Neural progenitor cell (in vitro differentiated cells): ENCODE measurements around the gene ACVR1. TPM values are rescaled to one million over a fixed set of nuclear protein-coding genes. Genes with fewer than 3 reads are reported as not detected.

ENCODE experiments used
- DNase-seq: peaks from one replicate; pipeline ENCODE4 v3.0.0-alpha.2; 2016; ENCODE audit warnings: low spot score
- H2AFZ ChIP-seq: fragments of 200-600 bp; sonication (generic); replicated peaks from 2 replicates; pipeline ENCODE4 v1.6.1; 2016; ENCODE audit warnings: antibody characterized with exemption
- H3F3A ChIP-seq: fragments of 200-600 bp; sonication (generic); 2 replicates; pipeline ENCODE4 v1.6.1; 2016; ENCODE audit warnings: antibody characterized with exemption, low read depth
- H3K27ac ChIP-seq: fragments of 200-600 bp; sonication (generic); 2 replicates; pipeline ENCODE4 v1.5.1; 2016; ENCODE audit warnings: mild to moderate bottlenecking
- H3K27me3 ChIP-seq: fragments of 200-600 bp; sonication (generic); 2 replicates; pipeline ENCODE4 v1.6.1; 2016; ENCODE audit warnings: mild to moderate bottlenecking, moderate library complexity
- H3K36me3 ChIP-seq: fragments of 200-600 bp; sonication (generic); 2 replicates; pipeline ENCODE4 v1.5.1; 2016
- H3K4me1 ChIP-seq: fragments of 200-600 bp; sonication (generic); 2 replicates; pipeline ENCODE4 v1.6.1; 2016; ENCODE audit warnings: mixed run types
- H3K4me2 ChIP-seq: fragments of 200-600 bp; sonication (generic); 2 replicates; pipeline ENCODE4 v1.6.1; 2016
- H3K4me3 ChIP-seq: fragments of 200-600 bp; sonication (generic); 2 replicates; pipeline ENCODE4 v1.5.1; 2016
- H3K79me2 ChIP-seq: fragments of 200-600 bp; sonication (generic); 2 replicates; pipeline ENCODE4 v1.6.1; 2016; ENCODE audit warnings: low read depth
- H3K9ac ChIP-seq: fragments of 200-600 bp; sonication (generic); 2 replicates; pipeline ENCODE4 v1.6.1; 2016
- H3K9me3 ChIP-seq: fragments of 200-600 bp; sonication (generic); 2 replicates; pipeline ENCODE4 v1.5.1; 2016; ENCODE audit warnings: low read depth
- H4K20me1 ChIP-seq: fragments of 200-600 bp; sonication (generic); 2 replicates; pipeline ENCODE4 v1.6.1; 2016; ENCODE audit warnings: low read depth
- H3K27ac Mint-ChIP-seq: 3 replicates; pipeline ENCODE4 v1.8.0; 2021; ENCODE audit warnings: mixed read lengths
- H3K27me3 Mint-ChIP-seq: 2 replicates; pipeline ENCODE4 v1.8.0; 2022; ENCODE audit warnings: low read depth, mild to moderate bottlenecking, inconsistent platforms, moderate library complexity, mixed read lengths; ENCODE audit not compliant: insufficient read depth
- H3K36me3 Mint-ChIP-seq: 3 replicates; pipeline ENCODE4 v1.8.0; 2021; ENCODE audit warnings: mixed read lengths
- H3K4me1 Mint-ChIP-seq: 3 replicates; pipeline ENCODE4 v1.8.0; 2021; ENCODE audit warnings: mixed read lengths
- H3K4me3 Mint-ChIP-seq: 3 replicates; pipeline ENCODE4 v1.8.0; 2021; ENCODE audit warnings: mild to moderate bottlenecking, moderate library complexity, mixed read lengths
- H3K9me3 Mint-ChIP-seq: 3 replicates; pipeline ENCODE4 v1.8.0; 2020; ENCODE audit warnings: mixed read lengths
- EZH2 ChIP-seq: fragments of 200-600 bp; sonication (generic); IDR thresholded peaks from 2 replicates; pipeline ENCODE4 v1.6.1; 2017; ENCODE audit warnings: antibody characterized with exemption, mild to moderate bottlenecking, moderate library complexity
- EZH2phosphoT487 ChIP-seq: fragments of 200-600 bp; sonication (generic); IDR thresholded peaks from 2 replicates; pipeline ENCODE4 v1.6.1; 2017; ENCODE audit warnings: antibody characterized with exemption
- total RNA-seq: library from RNA; depleted of rRNA; stranded (reverse); fragments of >200 nt; gene quantifications from 2 replicates; pipeline ENCODE4 v1.2.3, GENCODE V29; 2015; ENCODE audit warnings: low replicate concordance
- TF ChIP-seq, protein P1 (sequence below): fragments of 200-600 bp; sonication (generic); IDR thresholded peaks from 2 replicates; pipeline ENCODE4 v1.5.1; 2017; ENCODE audit warnings: antibody characterized with exemption, mild to moderate bottlenecking

The ACVR1 gene
- total RNA-seq, 1 donor from 2014 or later = 14.0 TPM

DNA sequence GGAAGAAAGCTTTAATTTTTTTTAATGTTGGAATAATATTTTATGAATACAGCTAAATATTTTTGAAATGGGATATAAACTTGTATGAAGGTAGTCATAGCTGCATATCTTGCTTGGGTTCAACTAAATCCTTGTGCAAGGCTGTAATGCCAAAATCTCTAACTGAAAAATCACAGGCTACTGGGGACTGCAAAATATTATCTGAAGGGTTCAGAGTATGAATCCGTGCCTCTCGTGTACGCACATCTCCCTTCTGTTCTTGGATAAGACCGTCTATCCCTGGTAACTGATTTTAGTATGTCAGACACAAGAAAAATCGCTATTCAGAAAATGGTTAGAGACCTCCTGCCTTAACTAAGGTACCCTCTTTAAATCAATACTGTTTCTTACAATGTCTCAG is 71.8 kb downstream of the ACVR1 start:
- no peak for DNase-seq
- no peaks in the 10 kb centered on the region for H4K20me1 ChIP-seq
- Mint-ChIP-seq H3K36me3 (peaks cover 4% of the 10 kb centered on the region), H3K9me3 (no peaks in the 10 kb centered on the region), H3K27ac (no peak overlapping the region), H3K27me3 (no peaks in the 10 kb centered on the region), H3K4me3 (no peak overlapping the region), H3K4me1 (peaks cover 3% of the 10 kb centered on the region)
- H3K27me3 ChIP-seq = no peaks in the 10 kb centered on the region
- H3K4me3 ChIP-seq = no peak overlapping the region
- TF ChIP-seq EZH2phosphoT487 (no peak), EZH2 (no peak)
- TF ChIP-seq, protein P1, sequence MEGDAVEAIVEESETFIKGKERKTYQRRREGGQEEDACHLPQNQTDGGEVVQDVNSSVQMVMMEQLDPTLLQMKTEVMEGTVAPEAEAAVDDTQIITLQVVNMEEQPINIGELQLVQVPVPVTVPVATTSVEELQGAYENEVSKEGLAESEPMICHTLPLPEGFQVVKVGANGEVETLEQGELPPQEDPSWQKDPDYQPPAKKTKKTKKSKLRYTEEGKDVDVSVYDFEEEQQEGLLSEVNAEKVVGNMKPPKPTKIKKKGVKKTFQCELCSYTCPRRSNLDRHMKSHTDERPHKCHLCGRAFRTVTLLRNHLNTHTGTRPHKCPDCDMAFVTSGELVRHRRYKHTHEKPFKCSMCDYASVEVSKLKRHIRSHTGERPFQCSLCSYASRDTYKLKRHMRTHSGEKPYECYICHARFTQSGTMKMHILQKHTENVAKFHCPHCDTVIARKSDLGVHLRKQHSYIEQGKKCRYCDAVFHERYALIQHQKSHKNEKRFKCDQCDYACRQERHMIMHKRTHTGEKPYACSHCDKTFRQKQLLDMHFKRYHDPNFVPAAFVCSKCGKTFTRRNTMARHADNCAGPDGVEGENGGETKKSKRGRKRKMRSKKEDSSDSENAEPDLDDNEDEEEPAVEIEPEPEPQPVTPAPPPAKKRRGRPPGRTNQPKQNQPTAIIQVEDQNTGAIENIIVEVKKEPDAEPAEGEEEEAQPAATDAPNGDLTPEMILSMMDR = no peak
- no peak overlapping the region for H3K27ac ChIP-seq
- H3K4me2 ChIP-seq = no peak overlapping the region
- H3K36me3 ChIP-seq = no peaks in the 10 kb centered on the region
- H3K9ac ChIP-seq = no peak overlapping the region
- H3K9me3 ChIP-seq = no peaks in the 10 kb centered on the region
- no peaks in the 10 kb centered on the region for H3F3A ChIP-seq
- no peak overlapping the region for H2AFZ ChIP-seq
- H3K4me1 ChIP-seq = no peaks in the 10 kb centered on the region
- no peaks in the 10 kb centered on the region for H3K79me2 ChIP-seq

DNA sequence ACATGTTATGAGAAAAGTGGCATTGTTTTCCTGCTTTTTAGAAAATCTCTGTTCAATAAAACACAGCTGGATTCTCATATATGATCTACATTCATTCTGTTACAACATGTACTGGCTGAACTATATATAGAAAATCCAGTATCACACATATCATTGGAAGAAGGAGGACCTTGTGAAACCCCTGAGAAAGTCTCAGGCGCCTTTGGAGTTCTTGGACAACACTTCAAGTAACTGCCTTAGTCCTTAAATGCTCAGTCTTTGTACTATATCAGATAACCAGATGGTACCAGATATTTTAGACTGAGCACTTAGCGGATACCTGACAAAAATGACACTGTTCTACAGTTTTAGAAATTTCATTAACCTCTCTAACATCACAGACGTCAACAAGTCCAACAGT is 72.2 kb downstream of the ACVR1 start:
- no peak overlapping the region for H2AFZ ChIP-seq
- H3K9me3 ChIP-seq = no peaks in the 10 kb centered on the region
- no peaks in the 10 kb centered on the region for H3F3A ChIP-seq
- H3K36me3 Mint-ChIP-seq = peaks cover 4% of the 10 kb centered on the region
- no peak overlapping the region for H3K27ac Mint-ChIP-seq
- H3K27me3 Mint-ChIP-seq = no peaks in the 10 kb centered on the region
- no peak overlapping the region for H3K4me2 ChIP-seq
- no peak overlapping the region for H3K27ac ChIP-seq
- TF ChIP-seq EZH2 (no peak), EZH2phosphoT487 (no peak)
- TF ChIP-seq, protein P1 = no peak
- peaks cover 3% of the 10 kb centered on the region for H3K4me1 Mint-ChIP-seq
- H3K9ac ChIP-seq = no peak overlapping the region
- no peaks in the 10 kb centered on the region for H3K36me3 ChIP-seq
- no peak overlapping the region for H3K4me3 ChIP-seq
- no peaks in the 10 kb centered on the region for H3K4me1 ChIP-seq
- no peaks in the 10 kb centered on the region for H3K9me3 Mint-ChIP-seq
- no peaks in the 10 kb centered on the region for H4K20me1 ChIP-seq
- no peak overlapping the region for H3K4me3 Mint-ChIP-seq
- no peaks in the 10 kb centered on the region for H3K27me3 ChIP-seq
- no peaks in the 10 kb centered on the region for H3K79me2 ChIP-seq
- no peak for DNase-seq

DNA sequence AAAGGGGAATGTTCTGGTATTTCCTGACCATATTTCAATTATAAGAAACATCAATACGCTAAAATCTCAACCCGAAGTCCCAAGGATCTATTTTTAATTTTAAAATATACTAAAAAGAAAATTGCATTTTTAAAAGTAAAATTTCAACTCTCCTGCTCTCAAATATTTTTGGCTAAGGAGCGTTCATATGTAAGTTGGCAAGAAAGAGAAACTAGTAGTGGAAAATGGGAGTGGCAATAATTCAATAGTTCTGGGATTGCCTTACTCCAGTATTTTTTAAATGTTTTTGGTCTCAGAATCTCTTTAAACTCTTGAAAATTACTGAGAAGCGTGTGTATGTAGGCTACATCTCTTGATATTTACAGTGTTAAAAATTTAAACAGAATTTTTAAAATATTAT is 72.7 kb downstream of the ACVR1 start:
- Mint-ChIP-seq H3K9me3 (no peaks in the 10 kb centered on the region), H3K4me3 (no peak overlapping the region), H3K36me3 (peaks cover 4% of the 10 kb centered on the region), H3K4me1 (peaks cover 3% of the 10 kb centered on the region), H3K27me3 (no peaks in the 10 kb centered on the region), H3K27ac (no peak overlapping the region)
- TF ChIP-seq EZH2 (no peak), EZH2phosphoT487 (no peak)
- TF ChIP-seq, protein P1 = no peak
- Histone ChIP-seq H3K27me3 (no peaks in the 10 kb centered on the region), H3K4me3 (no peak overlapping the region), H3K79me2 (no peaks in the 10 kb centered on the region), H2AFZ (no peak overlapping the region), H3F3A (no peaks in the 10 kb centered on the region), H3K9me3 (no peaks in the 10 kb centered on the region), H4K20me1 (no peaks in the 10 kb centered on the region), H3K27ac (no peak overlapping the region), H3K4me1 (no peaks in the 10 kb centered on the region), H3K9ac (no peak overlapping the region), H3K4me2 (no peak overlapping the region), H3K36me3 (no peaks in the 10 kb centered on the region)
- no peak for DNase-seq
